Stimulated activated CD4-positive, alpha-beta T cell treated with anti-CD3 and anti-CD28 coated beads, Interleukin-2, amount 100 ng/mL, for 48 hours (primary cell): ENCODE results near the gene PPP1R7.
"Not testable (repeated sequence)": the region's sequence is repeated elsewhere in the genome, so short reads cannot be mapped to it uniquely, and the experiment has no call there.

Source experiments
- DNase-seq, 2 donors: peaks; one replicate each; pipeline ENCODE4 v3.0.0-alpha.2; 2020

Gene PPP1R7

GRCh38 chr2:241149925-241150659 lies at the start of gene PPP1R7:
PPP1R7 (plus strand) TSS chr2:241150467; CDS start chr2:241150496, 29 bp downstream.
- peak; percentile 90 to 91 for DNase-seq

- DNase-seq = peak; percentile 82 to 86
These were observed 47.9 kb upstream of the PPP1R7 start, which contains the start of gene MTERF4 for GRCh38 chr2:241102239-241102803. MTERF4 (minus strand) TSS chr2:241102287; CDS start chr2:241102273, 14 bp downstream.

- DNase-seq = no peak
These were observed 47.1 kb upstream of the PPP1R7 start for GRCh38 chr2:241103176-241103595.

- DNase-seq = not testable (repeated sequence)
These were observed 45.7 kb upstream of the PPP1R7 start for GRCh38 chr2:241104611-241105010.

GRCh38 chr2:241105641-241106040 lies 44.6 kb upstream of the PPP1R7 start:
- DNase-seq = no peak

- DNase-seq = no peak
These were observed 43.1 kb upstream of the PPP1R7 start for GRCh38 chr2:241107031-241107783.

- DNase-seq = no peak
These were observed 41.7 kb upstream of the PPP1R7 start for GRCh38 chr2:241108271-241109209.

GRCh38 chr2:241109210-241110088 lies 40.8 kb upstream of the PPP1R7 start:
- no peak for DNase-seq

GRCh38 chr2:241110089-241110606 lies 40.1 kb upstream of the PPP1R7 start:
- DNase-seq = no peak

GRCh38 chr2:241110607-241111439 lies 39.4 kb upstream of the PPP1R7 start:
- no peak for DNase-seq

GRCh38 chr2:241111440-241111805 lies 38.8 kb upstream of the PPP1R7 start:
- DNase-seq = no peak

GRCh38 chr2:241112046-241112445 lies 38.2 kb upstream of the PPP1R7 start:
- DNase-seq = no peak

GRCh38 chr2:241112592-241112991 lies 37.7 kb upstream of the PPP1R7 start:
- DNase-seq = no peak

- DNase-seq = no peak
These were observed 35.4 kb upstream of the PPP1R7 start for GRCh38 chr2:241114836-241115235.

GRCh38 chr2:241115361-241115760 lies 34.9 kb upstream of the PPP1R7 start:
- no peak for DNase-seq

- no peak for DNase-seq
These were observed 33.4 kb upstream of the PPP1R7 start for GRCh38 chr2:241116606-241117560.

- no peak for DNase-seq
These were observed 31.3 kb upstream of the PPP1R7 start for GRCh38 chr2:241118737-241119505.

GRCh38 chr2:241120440-241120839 lies 29.8 kb upstream of the PPP1R7 start:
- no peak for DNase-seq
